NCI-H187 (cell line): ENCODE measurements around the gene DAPK3.
"Not testable (repeated sequence)": the region's sequence is repeated elsewhere in the genome, so short reads cannot be mapped to it uniquely, and the experiment has no call there.

Experiments used
- DNase-seq, 2 experiments: peaks; one replicate each; lab custom pipeline; 2025; lab: John Stamatoyannopoulos, UW

DAPK3 gene

GRCh38 chr19:3954107-3954506 is 16.8 kb downstream of the DAPK3 start:
- no peak for DNase-seq

GRCh38 chr19:3952755-3953276 is 18.1 kb downstream of the DAPK3 start:
- not testable (repeated sequence) for DNase-seq

GRCh38 chr19:3950871-3951861 is 19.7 kb downstream of the DAPK3 start:
- no peak for DNase-seq

- DNase-seq = no peak
Measured at GRCh38 chr19:3949997-3950859, 20.7 kb downstream of the DAPK3 start.

GRCh38 chr19:3949294-3949693 is 21.6 kb downstream of the DAPK3 start:
- DNase-seq = no peak

GRCh38 chr19:3947316-3947933 is 23.5 kb downstream of the DAPK3 start:
- not testable (repeated sequence) for DNase-seq

- DNase-seq = no peak
Measured at GRCh38 chr19:3945838-3946237, 25.1 kb downstream of the DAPK3 start.

- no peak for DNase-seq
Measured at GRCh38 chr19:3944018-3944721, 26.7 kb downstream of the DAPK3 start.

- no peak for DNase-seq
Measured at GRCh38 chr19:3942790-3943409, 28.0 kb downstream of the DAPK3 start.

- not testable (repeated sequence) for DNase-seq
Measured at GRCh38 chr19:3938300-3938950, 32.5 kb downstream of the DAPK3 start.

GRCh38 chr19:3936506-3937442 is 34.1 kb downstream of the DAPK3 start:
- DNase-seq = no peak

GRCh38 chr19:3932931-3933810 is 37.7 kb downstream of the DAPK3 start, which contains the start of gene NMRK2:
Gene NMRK2, plus strand, starts transcription at chr19:3933069. Its CDS starts 603 bp downstream, at chr19:3933672.
- no peak for DNase-seq

- no peak for DNase-seq
Measured at GRCh38 chr19:3931041-3931440, 39.9 kb downstream of the DAPK3 start.

- no peak for DNase-seq
Measured at GRCh38 chr19:3923912-3924311, 47.0 kb downstream of the DAPK3 start.

GRCh38 chr19:3923096-3923758 is 47.7 kb downstream of the DAPK3 start:
- no peak for DNase-seq

GRCh38 chr19:3919793-3920192 is 51.1 kb downstream of the DAPK3 start:
- DNase-seq = no peak

- no peak for DNase-seq
Measured at GRCh38 chr19:3916033-3916432, 54.9 kb downstream of the DAPK3 start.

- DNase-seq = no peak
Measured at GRCh38 chr19:3914199-3914598, 56.7 kb downstream of the DAPK3 start.
